C4-2B (cell line): Measurements from ENCODE around the gene LRRC4C.

ENCODE experiments used
- H3K27ac ChIP-seq: fragments of 450-650 bp; 2 replicates; pipeline ENCODE4 v1.5.1; 2017
- CTCF ChIP-seq: fragments of 450-650 bp; conservative IDR thresholded peaks from 2 replicates; pipeline ENCODE4 v1.5.1; 2017; ENCODE audit warnings: mild to moderate bottlenecking
- ZFX ChIP-seq: fragments of 450-650 bp; IDR thresholded peaks from 2 replicates; pipeline ENCODE4 v1.6.1; 2017

Gene LRRC4C

GRCh38 chr11:40149721-40150120 lies 1309.7 kb downstream of the LRRC4C start:
- no peak for TF ChIP-seq ZFX
- no peak for TF ChIP-seq CTCF
- no peak overlapping the region for H3K27ac ChIP-seq

GRCh38 chr11:40140560-40140959 lies 1318.9 kb downstream of the LRRC4C start:
- H3K27ac ChIP-seq = no peak overlapping the region

GRCh38 chr11:40139536-40139935 lies 1319.9 kb downstream of the LRRC4C start:
- no peak for TF ChIP-seq ZFX
- TF ChIP-seq CTCF = no peak

More at GRCh38 chr11:40140560-40140959, 1318.9 kb downstream of the LRRC4C start:
- TF ChIP-seq CTCF = no peak
- no peak for TF ChIP-seq ZFX

GRCh38 chr11:40139066-40139465 lies 1320.4 kb downstream of the LRRC4C start:
- no peak overlapping the region for H3K27ac ChIP-seq
- TF ChIP-seq CTCF (no peak), ZFX (no peak)

More at GRCh38 chr11:40139536-40139935, 1319.9 kb downstream of the LRRC4C start:
- H3K27ac ChIP-seq = no peak overlapping the region

- TF ChIP-seq CTCF (no peak), ZFX (no peak)
- no peak overlapping the region for H3K27ac ChIP-seq
Observed at GRCh38 chr11:40134820-40135570, 1324.5 kb downstream of the LRRC4C start.

- TF ChIP-seq ZFX = no peak
- no peak for TF ChIP-seq CTCF
- no peak overlapping the region for H3K27ac ChIP-seq
Observed at GRCh38 chr11:40133498-40133897, 1326.0 kb downstream of the LRRC4C start.

- TF ChIP-seq ZFX = no peak
- no peak for TF ChIP-seq CTCF
- no peak overlapping the region for H3K27ac ChIP-seq
Observed at GRCh38 chr11:40132912-40133311, 1326.5 kb downstream of the LRRC4C start.
